HG02623 (cell line): ENCODE measurements around the gene FRYL.
"Not testable (repeated sequence)": the region's sequence is repeated elsewhere in the genome, so short reads cannot be mapped to it uniquely, and the experiment has no call there.

ENCODE experiments used
- ATAC-seq: cut with Tn5 transposase; IDR thresholded peaks from one replicate; pipeline ENCODE4 v1.9.1; 2021; ENCODE audit warnings: moderate library complexity; ENCODE audit not compliant: unreplicated experiment

The FRYL gene

GRCh38 chr4:48779998-48780864, at the start of gene FRYL:
Gene FRYL, minus strand, starts transcription at chr4:48780279. Its CDS starts 145,869 bp downstream, at chr4:48634410.
- ATAC-seq: peak; percentile 87

DNA sequence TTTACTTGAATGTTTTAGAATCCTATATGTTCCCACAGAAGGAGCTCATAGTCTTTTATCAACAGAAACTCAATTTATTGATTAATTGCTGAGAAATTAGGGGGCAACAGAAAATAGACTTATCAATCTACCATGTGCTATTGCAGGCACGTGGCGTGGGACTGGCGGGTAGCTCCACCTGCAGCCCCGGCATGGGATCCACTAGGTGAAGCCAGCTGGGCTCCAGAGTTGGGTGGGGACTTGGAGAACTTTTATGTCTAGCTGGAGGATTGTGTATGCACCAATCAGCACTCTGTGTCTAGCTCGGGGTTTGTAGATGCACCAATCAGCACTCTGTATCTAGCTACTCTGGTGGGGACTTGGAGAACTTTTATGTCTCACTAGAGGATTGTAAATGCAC, 47.5 kb upstream of the FRYL start:
- ATAC-seq: no peak

GRCh38 chr4:48821431-48821830, 41.4 kb upstream of the FRYL start:
- not testable (repeated sequence) for ATAC-seq

DNA sequence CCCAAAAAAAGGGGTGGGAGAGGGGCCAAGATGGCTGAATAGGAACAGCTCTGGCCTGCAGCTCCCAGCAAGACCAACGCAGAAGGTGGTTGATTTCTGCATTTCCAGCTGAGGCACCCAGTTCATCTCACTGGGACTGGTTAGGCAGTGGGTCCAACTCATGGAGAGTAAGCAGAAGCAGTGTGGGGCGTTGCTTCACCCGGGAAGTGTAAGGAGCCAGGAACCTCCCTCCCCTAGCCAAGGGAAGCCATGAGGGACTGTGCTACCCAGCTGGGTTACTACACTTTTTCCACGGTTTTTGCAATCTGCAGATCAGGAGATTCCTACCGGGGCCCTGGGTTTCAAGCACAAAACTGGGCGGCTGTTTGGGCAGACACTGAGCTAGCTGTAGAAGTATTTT, 36.9 kb upstream of the FRYL start:
- no peak for ATAC-seq

DNA sequence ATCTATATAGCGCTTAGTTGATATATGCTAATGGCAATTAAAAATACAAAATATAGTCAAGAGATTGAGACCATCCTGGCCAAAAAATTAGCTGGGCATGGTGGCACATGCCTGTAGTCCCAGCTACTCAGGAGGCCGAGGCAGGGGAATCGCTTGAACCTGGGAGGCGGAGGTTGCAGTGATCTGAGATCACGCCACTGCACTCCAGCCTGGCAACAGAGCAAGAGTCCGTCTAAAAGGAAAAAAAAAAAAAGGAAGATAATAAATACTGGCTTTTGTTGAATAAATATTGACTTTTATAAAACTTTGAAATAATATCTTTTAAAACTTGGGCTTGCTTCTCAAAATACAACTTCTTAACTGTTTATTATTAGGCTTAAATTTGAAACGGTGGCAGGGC, 36.2 kb upstream of the FRYL start:
- not testable (repeated sequence) for ATAC-seq

- ATAC-seq: no peak
Measured at GRCh38 chr4:48815483-48815882, 35.4 kb upstream of the FRYL start.

- peak; percentile 82 for ATAC-seq
Measured at GRCh38 chr4:48813964-48814363, 33.9 kb upstream of the FRYL start.

DNA sequence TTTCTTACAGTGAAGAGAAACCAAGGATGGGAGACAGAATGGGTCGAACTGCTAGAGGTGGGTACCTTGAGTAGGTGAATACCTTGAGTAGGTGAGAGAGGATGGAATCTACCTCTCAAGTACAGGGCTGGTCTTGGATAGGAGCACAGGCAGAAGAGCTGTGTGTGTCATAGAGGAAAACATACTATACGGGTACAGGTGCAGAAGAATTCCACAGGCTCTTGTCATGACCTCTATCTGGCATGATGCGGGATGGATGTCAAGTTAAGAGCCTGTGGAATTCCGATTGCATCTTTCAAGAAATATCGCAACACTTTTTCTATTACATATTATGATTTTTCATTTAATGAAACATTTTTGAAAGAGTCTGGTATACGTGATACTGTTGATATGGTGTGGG, 32.8 kb upstream of the FRYL start:
- no peak for ATAC-seq

GRCh38 chr4:48804584-48805301, 24.7 kb upstream of the FRYL start:
- no peak for ATAC-seq

- ATAC-seq: no peak
Measured at GRCh38 chr4:48801016-48801715, 21.1 kb upstream of the FRYL start.

GRCh38 chr4:48800155-48800554, 20.1 kb upstream of the FRYL start:
- ATAC-seq: not testable (repeated sequence)

DNA sequence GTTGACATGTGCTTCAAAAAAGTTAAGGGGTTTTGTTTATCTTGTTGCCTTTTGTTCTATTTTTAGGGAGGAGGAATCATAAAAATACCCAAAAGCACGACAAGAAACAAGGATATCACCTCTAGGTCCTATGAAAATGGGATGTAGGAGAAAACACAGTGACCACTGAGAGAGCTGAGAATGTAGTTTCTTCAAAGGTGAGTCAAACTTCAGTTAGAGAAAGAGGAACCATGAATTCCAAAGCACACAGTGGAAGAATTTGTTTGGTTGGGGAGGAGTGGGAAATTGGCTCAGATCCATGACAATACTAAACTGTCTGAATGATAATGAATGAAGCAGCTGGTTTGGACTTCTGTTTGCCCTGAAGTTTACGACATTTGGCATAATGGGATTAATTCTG, 19.1 kb upstream of the FRYL start:
- ATAC-seq: no peak

- ATAC-seq: no peak
Measured at GRCh38 chr4:48798117-48798516, 18.0 kb upstream of the FRYL start.

DNA sequence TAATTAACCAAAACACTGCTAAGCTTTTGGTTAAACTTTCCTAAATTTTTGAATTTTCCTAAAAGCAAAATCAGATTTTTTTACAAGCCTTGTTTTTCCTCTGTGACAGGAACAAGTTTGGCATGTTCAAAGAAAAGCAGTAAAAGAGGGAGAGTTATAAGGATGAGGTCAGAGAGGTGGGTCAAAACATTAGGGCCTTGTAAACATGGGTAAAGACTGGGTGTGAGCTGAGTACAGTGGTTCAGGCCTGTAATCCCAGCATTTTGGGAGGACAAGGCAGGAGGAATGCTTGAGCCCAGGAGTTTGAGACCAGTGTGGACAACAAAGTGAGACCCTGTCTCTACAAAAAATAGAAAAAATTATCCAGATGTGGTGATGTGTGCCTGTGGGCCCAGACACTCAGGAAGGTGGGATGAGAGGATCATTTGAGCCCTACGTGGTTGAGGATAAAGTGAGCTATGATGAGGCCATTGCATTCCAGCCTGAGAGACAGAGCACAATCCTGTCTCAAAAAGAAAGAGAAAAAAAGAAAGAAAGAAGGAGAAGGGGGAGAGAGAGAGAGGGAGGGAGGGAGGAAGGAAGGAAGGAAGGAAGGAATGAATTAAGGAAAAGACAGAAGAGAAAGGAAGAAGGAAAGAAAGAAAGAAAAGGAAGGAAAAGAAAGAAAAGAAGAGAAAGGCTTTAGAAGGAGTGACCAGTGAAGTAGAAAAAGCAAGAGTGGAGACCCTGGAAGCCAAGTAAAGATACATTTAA, 17.0 kb upstream of the FRYL start:
- ATAC-seq: no peak

GRCh38 chr4:48796191-48796926, 16.3 kb upstream of the FRYL start:
- no peak for ATAC-seq

- ATAC-seq: no peak
Measured at GRCh38 chr4:48795108-48795507, 15.0 kb upstream of the FRYL start.

DNA sequence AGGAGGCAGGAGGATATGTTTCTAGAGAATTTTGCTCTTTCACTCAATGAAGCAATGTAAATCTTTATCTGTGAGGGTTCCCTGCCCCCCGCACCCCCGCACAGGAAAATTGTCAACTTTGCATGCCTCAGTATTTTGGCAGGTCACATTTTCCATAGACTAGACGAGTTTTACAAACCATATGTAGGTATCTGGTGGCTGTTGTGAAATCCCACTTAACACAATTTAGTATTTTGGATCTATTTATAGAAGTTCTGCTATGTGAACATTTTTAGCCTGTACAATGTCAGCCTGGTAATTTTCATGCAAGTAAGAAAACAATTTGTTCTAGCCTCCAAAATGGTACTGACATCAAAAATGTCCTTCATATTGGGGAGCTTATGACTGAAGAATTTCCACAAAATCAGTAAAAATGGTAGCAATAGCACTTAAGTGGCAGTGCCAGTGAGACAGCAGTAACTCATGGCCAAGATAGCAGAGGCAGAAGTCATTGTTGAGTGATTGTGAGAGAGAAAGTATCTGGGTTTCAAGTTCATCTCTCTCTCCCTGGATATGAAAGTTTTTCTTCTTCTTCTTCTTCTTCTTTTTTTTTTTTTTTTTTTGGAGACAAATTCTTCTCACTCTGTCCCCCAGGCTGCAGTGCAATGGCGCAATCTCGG, 12.4 kb upstream of the FRYL start:
- ATAC-seq: no peak

DNA sequence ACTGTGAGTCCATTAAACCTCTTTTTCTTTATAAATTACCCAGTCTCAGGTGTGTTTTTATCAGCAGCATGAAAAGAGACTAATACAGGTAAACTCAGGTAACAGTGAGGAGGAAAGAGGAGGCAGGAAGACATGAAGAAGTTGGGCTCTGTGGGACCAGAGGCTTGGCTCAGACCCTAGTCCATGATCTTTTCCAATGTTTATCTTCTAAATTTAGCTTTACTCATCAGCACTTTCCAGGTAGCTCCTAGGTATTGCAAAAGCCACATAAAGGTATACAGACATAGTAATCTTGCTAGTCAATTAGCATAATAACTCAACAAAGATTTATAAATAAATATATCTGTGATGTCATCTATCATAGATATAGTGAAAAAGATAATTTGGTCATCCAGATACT, 11.2 kb upstream of the FRYL start:
- no peak for ATAC-seq

DNA sequence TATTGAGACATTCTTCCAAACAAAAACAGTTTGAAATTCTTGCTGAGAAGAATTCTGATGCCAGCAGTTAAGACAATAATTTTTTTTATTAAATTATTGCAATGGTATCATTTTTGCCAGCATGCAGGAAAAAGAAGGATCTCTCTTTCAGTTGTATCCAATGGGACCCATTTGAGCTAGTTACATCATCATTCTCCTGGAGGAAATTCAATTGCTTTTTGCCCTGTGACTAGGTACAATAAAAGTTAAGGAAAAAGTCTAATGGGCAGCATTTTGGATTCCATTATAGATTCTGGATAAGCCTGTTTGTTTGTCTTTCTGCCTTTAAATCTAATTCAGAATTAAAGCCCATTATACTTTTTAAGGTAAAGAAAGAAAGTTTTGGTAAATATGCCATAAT, 10.5 kb upstream of the FRYL start:
- ATAC-seq: no peak

GRCh38 chr4:48787056-48787455, 7.0 kb upstream of the FRYL start:
- ATAC-seq: no peak
